Osteocyte (in vitro differentiated cells): ENCODE results near the gene ARHGAP8. TPM values are rescaled to one million over a fixed set of nuclear protein-coding genes. Genes with fewer than 3 reads are reported as not detected.
"Not testable (repeated sequence)": the region's sequence is repeated elsewhere in the genome, so short reads cannot be mapped to it uniquely, and the experiment has no call there.

Experiments used
- DNase-seq: peaks from one replicate; pipeline ENCODE4 v3.0.0; 2021; ENCODE audit warnings: mixed read lengths; ENCODE audit not compliant: unreplicated experiment; ENCODE audit errors: extremely low spot score
- H3K27ac Mint-ChIP-seq: one replicate; pipeline ENCODE4 v1.8.0; 2021; ENCODE audit warnings: mild to moderate bottlenecking, mixed read lengths; ENCODE audit not compliant: unreplicated experiment
- H3K27me3 Mint-ChIP-seq: one replicate; pipeline ENCODE4 v1.8.0; 2021; ENCODE audit warnings: mixed read lengths; ENCODE audit not compliant: unreplicated experiment
- H3K36me3 Mint-ChIP-seq: one replicate; pipeline ENCODE4 v1.8.0; 2021; ENCODE audit warnings: mixed read lengths; ENCODE audit not compliant: unreplicated experiment
- H3K4me1 Mint-ChIP-seq: one replicate; pipeline ENCODE4 v1.8.0; 2021; ENCODE audit warnings: mixed read lengths; ENCODE audit not compliant: unreplicated experiment
- H3K4me3 Mint-ChIP-seq: one replicate; pipeline ENCODE4 v1.8.0; 2021; ENCODE audit warnings: mild to moderate bottlenecking, moderate library complexity, mixed read lengths; ENCODE audit not compliant: unreplicated experiment
- H3K9me3 Mint-ChIP-seq: one replicate; pipeline ENCODE4 v1.8.0; 2021; ENCODE audit warnings: mixed read lengths; ENCODE audit not compliant: unreplicated experiment
- total RNA-seq: library from RNA; stranded (reverse); gene quantifications from 2 replicates; pipeline ENCODE4 v1.2.1, GENCODE V29; 2021
- TF ChIP-seq, protein P1 (sequence below): fragments of 200-600 bp; sonication (generic); IDR thresholded peaks from 2 replicates; pipeline ENCODE4 v1.5.0; 2021; ENCODE audit warnings: antibody characterized with exemption, mild to moderate bottlenecking, moderate library complexity

ARHGAP8 gene
- total RNA-seq, 1 donor from 2014 or later: 0.89 TPM

DNA sequence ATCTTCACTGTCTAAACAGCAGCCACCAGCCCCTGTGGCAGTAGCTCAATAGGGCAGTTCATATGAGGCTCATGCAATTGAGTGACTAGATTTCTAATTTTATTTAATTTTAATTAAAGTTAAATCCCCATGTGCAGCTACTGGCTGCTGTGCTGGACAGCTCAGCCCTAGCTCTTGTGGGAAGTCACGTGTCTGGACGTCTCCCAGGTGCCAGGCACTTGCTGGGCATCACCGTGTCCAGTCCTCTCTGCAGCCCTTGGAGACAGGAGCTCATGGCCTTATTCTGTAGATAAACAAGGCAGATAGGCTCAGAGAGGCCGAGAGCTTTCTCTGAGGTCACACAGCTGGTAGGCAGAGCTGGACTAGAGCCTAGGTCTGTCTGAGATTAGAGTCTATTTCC is 95.0 kb downstream of the ARHGAP8 start:
- Mint-ChIP-seq H3K27ac (no peak overlapping the region), H3K36me3 (no peaks in the 10 kb centered on the region), H3K4me1 (no peaks in the 10 kb centered on the region), H3K4me3 (no peak overlapping the region), H3K27me3 (no peaks in the 10 kb centered on the region), H3K9me3 (peaks cover 6% of the 10 kb centered on the region)
- TF ChIP-seq, protein P1, sequence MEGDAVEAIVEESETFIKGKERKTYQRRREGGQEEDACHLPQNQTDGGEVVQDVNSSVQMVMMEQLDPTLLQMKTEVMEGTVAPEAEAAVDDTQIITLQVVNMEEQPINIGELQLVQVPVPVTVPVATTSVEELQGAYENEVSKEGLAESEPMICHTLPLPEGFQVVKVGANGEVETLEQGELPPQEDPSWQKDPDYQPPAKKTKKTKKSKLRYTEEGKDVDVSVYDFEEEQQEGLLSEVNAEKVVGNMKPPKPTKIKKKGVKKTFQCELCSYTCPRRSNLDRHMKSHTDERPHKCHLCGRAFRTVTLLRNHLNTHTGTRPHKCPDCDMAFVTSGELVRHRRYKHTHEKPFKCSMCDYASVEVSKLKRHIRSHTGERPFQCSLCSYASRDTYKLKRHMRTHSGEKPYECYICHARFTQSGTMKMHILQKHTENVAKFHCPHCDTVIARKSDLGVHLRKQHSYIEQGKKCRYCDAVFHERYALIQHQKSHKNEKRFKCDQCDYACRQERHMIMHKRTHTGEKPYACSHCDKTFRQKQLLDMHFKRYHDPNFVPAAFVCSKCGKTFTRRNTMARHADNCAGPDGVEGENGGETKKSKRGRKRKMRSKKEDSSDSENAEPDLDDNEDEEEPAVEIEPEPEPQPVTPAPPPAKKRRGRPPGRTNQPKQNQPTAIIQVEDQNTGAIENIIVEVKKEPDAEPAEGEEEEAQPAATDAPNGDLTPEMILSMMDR: no peak
- DNase-seq: no peak

DNA sequence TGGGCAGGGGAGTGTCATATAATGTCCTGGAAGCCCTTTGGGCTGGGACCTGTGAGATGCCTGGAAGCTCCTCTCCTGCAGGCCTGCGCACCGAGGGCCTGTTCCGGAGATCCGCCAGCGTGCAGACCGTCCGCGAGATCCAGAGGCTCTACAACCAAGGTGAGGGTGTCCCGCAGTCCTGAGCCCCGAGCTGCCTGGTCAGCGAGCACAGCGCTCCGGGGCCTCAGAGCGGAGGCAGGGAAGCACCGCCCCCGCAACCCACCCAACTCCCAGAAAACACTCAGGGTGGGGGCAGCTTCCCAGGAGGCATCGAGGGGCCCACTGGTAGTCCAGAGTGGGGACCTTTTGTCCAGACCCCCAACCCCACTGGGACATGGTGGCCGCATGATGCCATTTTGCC is 95.5 kb downstream of the ARHGAP8 start:
- H3K4me1 Mint-ChIP-seq: no peaks in the 10 kb centered on the region
- TF ChIP-seq, protein P1: no peak
- H3K36me3 Mint-ChIP-seq: no peaks in the 10 kb centered on the region
- H3K27ac Mint-ChIP-seq: no peak overlapping the region
- no peak for DNase-seq
- no peaks in the 10 kb centered on the region for H3K27me3 Mint-ChIP-seq
- peaks cover 6% of the 10 kb centered on the region for H3K9me3 Mint-ChIP-seq
- no peak overlapping the region for H3K4me3 Mint-ChIP-seq

DNA sequence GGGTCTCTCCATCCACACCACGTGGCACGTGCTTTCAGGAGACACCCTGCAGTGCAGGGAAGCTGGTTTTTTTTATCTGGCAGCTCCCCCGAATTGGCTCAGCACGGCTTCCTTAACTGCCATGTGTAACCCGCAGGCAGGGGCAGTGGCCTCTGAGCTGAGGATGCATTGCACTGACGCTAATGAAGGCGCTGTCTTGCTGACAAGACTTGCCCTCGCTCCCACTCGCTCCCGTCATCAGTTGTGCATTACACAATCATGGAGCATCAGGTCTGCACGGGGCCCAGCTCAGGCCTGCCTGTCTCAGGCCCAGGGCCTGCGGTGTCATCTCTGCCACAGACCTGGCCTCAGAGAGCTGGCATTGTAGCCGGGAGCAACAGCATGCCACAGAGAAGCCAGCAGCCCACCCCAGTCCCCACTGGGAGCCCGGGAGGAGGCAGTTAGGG is 95.9 kb downstream of the ARHGAP8 start:
- no peak overlapping the region for H3K27ac Mint-ChIP-seq
- H3K36me3 Mint-ChIP-seq: no peaks in the 10 kb centered on the region
- TF ChIP-seq, protein P1: no peak

DNA sequence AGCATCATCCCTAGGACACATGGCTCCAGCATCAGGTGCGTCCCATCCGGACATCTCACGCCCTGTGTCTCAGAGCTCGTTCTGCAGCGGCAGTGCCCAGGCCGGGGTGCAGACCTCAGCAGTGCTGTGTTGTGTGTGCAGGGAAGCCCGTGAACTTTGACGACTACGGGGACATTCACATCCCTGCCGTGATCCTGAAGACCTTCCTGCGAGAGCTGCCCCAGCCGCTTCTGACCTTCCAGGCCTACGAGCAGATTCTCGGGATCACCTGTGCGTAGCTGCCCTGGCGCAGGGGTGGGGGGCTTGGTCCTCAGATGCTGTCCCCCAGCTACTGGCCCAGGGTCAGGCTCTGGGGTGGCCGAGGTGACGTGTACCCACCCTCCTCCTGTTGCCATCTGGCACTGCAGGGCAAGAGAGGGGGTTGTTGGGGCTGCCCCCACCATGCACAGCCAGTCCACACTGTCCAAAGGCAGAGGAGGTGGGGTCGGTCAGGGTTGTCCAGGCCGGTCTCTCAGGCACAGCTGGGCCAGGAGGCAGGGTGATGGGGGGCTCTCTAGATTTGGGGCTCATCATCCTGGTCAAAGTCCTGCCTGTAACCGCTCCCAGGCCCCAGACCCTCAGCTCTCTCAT is 96.5 kb downstream of the ARHGAP8 start:
- H3K4me3 Mint-ChIP-seq: no peak overlapping the region
- H3K27me3 Mint-ChIP-seq: no peaks in the 10 kb centered on the region
- no peaks in the 10 kb centered on the region for H3K36me3 Mint-ChIP-seq
- TF ChIP-seq, protein P1: no peak
- H3K4me1 Mint-ChIP-seq: no peaks in the 10 kb centered on the region
- no peak for DNase-seq
- peaks cover 6% of the 10 kb centered on the region for H3K9me3 Mint-ChIP-seq
- H3K27ac Mint-ChIP-seq: no peak overlapping the region

More for the DNA sequence above, 95.9 kb downstream of the ARHGAP8 start:
- DNase-seq: no peak
- Mint-ChIP-seq H3K4me1 (no peaks in the 10 kb centered on the region), H3K9me3 (peaks cover 6% of the 10 kb centered on the region), H3K27me3 (no peaks in the 10 kb centered on the region), H3K4me3 (no peak overlapping the region)

DNA sequence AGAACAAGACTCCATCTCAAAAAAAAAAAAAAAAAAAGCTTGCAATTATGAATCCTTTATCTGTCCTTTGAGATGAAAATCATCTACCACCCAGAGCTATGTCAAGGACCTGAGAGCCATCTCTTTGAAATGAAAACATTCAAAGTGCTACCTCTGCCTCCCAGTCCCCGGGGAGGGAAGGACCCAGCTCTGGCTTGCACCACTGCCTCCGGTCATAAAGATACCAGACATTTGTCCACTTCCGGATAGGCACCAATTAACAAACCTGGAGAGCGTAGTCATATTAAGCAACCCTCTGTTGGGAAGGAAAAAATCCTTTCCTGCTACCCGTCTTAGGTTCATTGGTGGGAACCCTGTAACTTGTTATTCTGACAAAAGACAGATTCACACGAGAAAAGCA is 98.6 kb downstream of the ARHGAP8 start:
- no peak overlapping the region for H3K27ac Mint-ChIP-seq
- TF ChIP-seq, protein P1: no peak
- H3K4me1 Mint-ChIP-seq: no peaks in the 10 kb centered on the region
- H3K27me3 Mint-ChIP-seq: no peaks in the 10 kb centered on the region
- H3K9me3 Mint-ChIP-seq: no peaks in the 10 kb centered on the region
- no peak for DNase-seq
- H3K36me3 Mint-ChIP-seq: no peaks in the 10 kb centered on the region
- no peak overlapping the region for H3K4me3 Mint-ChIP-seq

DNA sequence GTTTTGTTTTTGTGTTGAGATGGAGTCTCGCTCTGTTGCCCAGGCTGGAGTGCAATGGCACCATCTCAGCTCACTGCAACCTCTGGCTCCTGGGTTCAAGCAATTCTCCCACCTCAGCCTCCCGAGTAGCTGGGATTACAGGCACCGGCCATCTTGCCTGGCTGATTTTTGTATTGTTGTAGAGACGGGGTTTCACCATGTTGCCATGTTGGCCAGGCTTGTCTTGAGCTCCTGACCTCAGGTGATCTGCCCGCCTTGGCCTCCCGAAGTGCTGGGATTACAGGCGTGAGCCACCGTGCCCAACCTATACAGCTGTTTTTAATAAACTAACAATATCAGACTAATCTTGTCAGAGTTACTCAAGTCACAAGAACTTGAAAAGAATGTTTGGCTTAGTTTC is 102.3 kb downstream of the ARHGAP8 start:
- H3K27me3 Mint-ChIP-seq, H3K36me3 Mint-ChIP-seq, H3K4me1 Mint-ChIP-seq, H3K27ac Mint-ChIP-seq, H3K9me3 Mint-ChIP-seq, H3K4me3 Mint-ChIP-seq, DNase-seq: not testable (repeated sequence)
